ENCODE measurements around the gene CLEC4M. TPM values are rescaled to one million over a fixed set of nuclear protein-coding genes. Genes with fewer than 3 reads are reported as not detected.

Gene CLEC4M
- total and polyA plus RNA-seq, 2 experiments from 2014 or later, result not detected

DNA sequence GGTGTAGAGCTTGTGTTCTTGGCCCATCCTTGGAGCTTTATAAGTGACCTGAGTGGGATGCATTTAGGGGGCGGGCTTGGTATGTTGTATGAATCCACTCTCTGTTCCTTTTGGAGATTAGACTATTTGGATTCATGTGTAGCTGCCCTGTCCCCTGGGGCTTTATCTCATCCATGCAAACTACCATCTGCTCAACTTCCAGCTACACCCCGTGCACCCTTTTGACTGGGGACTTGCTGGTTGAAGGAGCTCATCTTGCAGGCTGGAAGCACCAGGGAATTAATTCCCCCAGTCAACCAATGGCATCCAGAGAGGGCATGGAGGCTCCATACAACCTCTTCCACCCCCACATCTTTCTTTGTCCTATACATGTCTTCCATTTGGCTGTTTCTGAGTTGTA is 6.1 kb downstream of the CLEC4M start:
- Mint-ChIP-seq H3K4me1 (peaks cover 5% of the 10 kb centered on the region), H3K4me3 (no peak overlapping the region), H3K36me3 (ENCODE audit: low read depth) (no peaks in the 10 kb centered on the region), H3K9me3 (no peaks in the 10 kb centered on the region; the same call in 2 of the 3 replicates), H3K27me3 (ENCODE audit: insufficient read depth, low read depth, poor library complexity) (peaks cover 11% of the 10 kb centered on the region), H3K27ac (no peak overlapping the region)
- H3K27ac ChIP-seq (ENCODE audit: low read depth), result no peak overlapping the region
- no peaks in the 10 kb centered on the region for H3K36me3 ChIP-seq (ENCODE audit: insufficient read depth)
- no peak for TF ChIP-seq POLR2AphosphoS5 (IDR thresholded peaks at IDR 0.05; ENCODE audit: low read depth)
- TF ChIP-seq JUNB (IDR thresholded peaks at IDR 0.05; ENCODE audit: unreplicated experiment), result no peak
- no peak for TF ChIP-seq ZNF114 (CRISPR knock-in tag; IDR thresholded peaks at IDR 0.05)
- TF ChIP-seq, protein P1, sequence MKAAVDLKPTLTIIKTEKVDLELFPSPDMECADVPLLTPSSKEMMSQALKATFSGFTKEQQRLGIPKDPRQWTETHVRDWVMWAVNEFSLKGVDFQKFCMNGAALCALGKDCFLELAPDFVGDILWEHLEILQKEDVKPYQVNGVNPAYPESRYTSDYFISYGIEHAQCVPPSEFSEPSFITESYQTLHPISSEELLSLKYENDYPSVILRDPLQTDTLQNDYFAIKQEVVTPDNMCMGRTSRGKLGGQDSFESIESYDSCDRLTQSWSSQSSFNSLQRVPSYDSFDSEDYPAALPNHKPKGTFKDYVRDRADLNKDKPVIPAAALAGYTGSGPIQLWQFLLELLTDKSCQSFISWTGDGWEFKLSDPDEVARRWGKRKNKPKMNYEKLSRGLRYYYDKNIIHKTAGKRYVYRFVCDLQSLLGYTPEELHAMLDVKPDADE (IDR thresholded peaks at IDR 0.05), result no peak
- TF ChIP-seq EZH2 (IDR thresholded peaks at IDR 0.05; ENCODE audit: low read depth, unreplicated experiment), result no peak
- TF ChIP-seq STAT1 (IDR thresholded peaks at IDR 0.05; ENCODE audit: unreplicated experiment), result no peak
- TF ChIP-seq, protein P2, sequence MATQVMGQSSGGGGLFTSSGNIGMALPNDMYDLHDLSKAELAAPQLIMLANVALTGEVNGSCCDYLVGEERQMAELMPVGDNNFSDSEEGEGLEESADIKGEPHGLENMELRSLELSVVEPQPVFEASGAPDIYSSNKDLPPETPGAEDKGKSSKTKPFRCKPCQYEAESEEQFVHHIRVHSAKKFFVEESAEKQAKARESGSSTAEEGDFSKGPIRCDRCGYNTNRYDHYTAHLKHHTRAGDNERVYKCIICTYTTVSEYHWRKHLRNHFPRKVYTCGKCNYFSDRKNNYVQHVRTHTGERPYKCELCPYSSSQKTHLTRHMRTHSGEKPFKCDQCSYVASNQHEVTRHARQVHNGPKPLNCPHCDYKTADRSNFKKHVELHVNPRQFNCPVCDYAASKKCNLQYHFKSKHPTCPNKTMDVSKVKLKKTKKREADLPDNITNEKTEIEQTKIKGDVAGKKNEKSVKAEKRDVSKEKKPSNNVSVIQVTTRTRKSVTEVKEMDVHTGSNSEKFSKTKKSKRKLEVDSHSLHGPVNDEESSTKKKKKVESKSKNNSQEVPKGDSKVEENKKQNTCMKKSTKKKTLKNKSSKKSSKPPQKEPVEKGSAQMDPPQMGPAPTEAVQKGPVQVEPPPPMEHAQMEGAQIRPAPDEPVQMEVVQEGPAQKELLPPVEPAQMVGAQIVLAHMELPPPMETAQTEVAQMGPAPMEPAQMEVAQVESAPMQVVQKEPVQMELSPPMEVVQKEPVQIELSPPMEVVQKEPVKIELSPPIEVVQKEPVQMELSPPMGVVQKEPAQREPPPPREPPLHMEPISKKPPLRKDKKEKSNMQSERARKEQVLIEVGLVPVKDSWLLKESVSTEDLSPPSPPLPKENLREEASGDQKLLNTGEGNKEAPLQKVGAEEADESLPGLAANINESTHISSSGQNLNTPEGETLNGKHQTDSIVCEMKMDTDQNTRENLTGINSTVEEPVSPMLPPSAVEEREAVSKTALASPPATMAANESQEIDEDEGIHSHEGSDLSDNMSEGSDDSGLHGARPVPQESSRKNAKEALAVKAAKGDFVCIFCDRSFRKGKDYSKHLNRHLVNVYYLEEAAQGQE (IDR thresholded peaks at IDR 0.05; ENCODE audit: unreplicated experiment), result no peak
- TF ChIP-seq NANOG (IDR thresholded peaks at IDR 0.05; ENCODE audit: borderline replicate concordance), result no peak
- TF ChIP-seq, protein P3, sequence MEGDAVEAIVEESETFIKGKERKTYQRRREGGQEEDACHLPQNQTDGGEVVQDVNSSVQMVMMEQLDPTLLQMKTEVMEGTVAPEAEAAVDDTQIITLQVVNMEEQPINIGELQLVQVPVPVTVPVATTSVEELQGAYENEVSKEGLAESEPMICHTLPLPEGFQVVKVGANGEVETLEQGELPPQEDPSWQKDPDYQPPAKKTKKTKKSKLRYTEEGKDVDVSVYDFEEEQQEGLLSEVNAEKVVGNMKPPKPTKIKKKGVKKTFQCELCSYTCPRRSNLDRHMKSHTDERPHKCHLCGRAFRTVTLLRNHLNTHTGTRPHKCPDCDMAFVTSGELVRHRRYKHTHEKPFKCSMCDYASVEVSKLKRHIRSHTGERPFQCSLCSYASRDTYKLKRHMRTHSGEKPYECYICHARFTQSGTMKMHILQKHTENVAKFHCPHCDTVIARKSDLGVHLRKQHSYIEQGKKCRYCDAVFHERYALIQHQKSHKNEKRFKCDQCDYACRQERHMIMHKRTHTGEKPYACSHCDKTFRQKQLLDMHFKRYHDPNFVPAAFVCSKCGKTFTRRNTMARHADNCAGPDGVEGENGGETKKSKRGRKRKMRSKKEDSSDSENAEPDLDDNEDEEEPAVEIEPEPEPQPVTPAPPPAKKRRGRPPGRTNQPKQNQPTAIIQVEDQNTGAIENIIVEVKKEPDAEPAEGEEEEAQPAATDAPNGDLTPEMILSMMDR (conservative IDR thresholded peaks at IDR 0.05; ENCODE audit: low read depth in 2 of 2), result no peak
- TF ChIP-seq, protein P4, sequence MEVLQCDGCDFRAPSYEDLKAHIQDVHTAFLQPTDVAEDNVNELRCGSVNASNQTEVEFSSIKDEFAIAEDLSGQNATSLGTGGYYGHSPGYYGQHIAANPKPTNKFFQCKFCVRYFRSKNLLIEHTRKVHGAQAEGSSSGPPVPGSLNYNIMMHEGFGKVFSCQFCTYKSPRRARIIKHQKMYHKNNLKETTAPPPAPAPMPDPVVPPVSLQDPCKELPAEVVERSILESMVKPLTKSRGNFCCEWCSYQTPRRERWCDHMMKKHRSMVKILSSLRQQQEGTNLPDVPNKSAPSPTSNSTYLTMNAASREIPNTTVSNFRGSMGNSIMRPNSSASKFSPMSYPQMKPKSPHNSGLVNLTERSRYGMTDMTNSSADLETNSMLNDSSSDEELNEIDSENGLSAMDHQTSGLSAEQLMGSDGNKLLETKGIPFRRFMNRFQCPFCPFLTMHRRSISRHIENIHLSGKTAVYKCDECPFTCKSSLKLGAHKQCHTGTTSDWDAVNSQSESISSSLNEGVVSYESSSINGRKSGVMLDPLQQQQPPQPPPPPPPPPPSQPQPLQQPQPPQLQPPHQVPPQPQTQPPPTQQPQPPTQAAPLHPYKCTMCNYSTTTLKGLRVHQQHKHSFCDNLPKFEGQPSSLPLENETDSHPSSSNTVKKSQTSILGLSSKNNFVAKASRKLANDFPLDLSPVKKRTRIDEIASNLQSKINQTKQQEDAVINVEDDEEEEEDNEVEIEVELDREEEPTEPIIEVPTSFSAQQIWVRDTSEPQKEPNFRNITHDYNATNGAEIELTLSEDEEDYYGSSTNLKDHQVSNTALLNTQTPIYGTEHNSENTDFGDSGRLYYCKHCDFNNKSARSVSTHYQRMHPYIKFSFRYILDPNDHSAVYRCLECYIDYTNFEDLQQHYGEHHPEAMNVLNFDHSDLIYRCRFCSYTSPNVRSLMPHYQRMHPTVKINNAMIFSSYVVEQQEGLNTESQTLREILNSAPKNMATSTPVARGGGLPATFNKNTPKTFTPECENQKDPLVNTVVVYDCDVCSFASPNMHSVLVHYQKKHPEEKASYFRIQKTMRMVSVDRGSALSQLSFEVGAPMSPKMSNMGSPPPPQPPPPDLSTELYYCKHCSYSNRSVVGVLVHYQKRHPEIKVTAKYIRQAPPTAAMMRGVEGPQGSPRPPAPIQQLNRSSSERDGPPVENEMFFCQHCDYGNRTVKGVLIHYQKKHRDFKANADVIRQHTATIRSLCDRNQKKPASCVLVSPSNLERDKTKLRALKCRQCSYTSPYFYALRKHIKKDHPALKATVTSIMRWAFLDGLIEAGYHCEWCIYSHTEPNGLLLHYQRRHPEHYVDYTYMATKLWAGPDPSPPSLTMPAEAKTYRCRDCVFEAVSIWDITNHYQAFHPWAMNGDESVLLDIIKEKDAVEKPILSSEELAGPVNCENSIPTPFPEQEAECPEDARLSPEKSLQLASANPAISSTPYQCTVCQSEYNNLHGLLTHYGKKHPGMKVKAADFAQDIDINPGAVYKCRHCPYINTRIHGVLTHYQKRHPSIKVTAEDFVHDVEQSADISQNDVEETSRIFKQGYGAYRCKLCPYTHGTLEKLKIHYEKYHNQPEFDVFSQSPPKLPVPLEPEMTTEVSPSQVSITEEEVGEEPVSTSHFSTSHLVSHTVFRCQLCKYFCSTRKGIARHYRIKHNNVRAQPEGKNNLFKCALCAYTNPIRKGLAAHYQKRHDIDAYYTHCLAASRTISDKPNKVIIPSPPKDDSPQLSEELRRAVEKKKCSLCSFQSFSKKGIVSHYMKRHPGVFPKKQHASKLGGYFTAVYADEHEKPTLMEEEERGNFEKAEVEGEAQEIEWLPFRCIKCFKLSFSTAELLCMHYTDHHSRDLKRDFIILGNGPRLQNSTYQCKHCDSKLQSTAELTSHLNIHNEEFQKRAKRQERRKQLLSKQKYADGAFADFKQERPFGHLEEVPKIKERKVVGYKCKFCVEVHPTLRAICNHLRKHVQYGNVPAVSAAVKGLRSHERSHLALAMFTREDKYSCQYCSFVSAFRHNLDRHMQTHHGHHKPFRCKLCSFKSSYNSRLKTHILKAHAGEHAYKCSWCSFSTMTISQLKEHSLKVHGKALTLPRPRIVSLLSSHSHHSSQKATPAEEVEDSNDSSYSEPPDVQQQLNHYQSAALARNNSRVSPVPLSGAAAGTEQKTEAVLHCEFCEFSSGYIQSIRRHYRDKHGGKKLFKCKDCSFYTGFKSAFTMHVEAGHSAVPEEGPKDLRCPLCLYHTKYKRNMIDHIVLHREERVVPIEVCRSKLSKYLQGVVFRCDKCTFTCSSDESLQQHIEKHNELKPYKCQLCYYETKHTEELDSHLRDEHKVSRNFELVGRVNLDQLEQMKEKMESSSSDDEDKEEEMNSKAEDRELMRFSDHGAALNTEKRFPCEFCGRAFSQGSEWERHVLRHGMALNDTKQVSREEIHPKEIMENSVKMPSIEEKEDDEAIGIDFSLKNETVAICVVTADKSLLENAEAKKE (CRISPR knock-in tag; IDR thresholded peaks at IDR 0.05), result no peak
- no peak for TF ChIP-seq ZNF331 (CRISPR knock-in tag; IDR thresholded peaks at IDR 0.05; ENCODE audit: low read depth)
- no peak for TF ChIP-seq CREB1 (CRISPR knock-in tag; IDR thresholded peaks at IDR 0.05; ENCODE audit: low read depth)
- H2AFZ ChIP-seq, result no peak overlapping the region
- H3K9me2 ChIP-seq (ENCODE audit: insufficient read depth), result no peaks in the 10 kb centered on the region
- ATAC-seq, result no peak
- no peak overlapping the region for H3K4me2 ChIP-seq
- H3K27me3 ChIP-seq (ENCODE audit: insufficient read depth), result no peaks in the 10 kb centered on the region
- DNase-seq (ENCODE audit: low spot score), result no peak
- no peaks in the 10 kb centered on the region; the same call in 1 of the 2 replicates for H3K4me1 ChIP-seq (ENCODE audit: insufficient read depth)
- H3F3A ChIP-seq (replicated peaks; ENCODE audit: low read depth), result no peaks in the 10 kb centered on the region
- no peak overlapping the region for H3K4me3 ChIP-seq
- H4K20me1 ChIP-seq (replicated peaks; ENCODE audit: insufficient read depth), result no peaks in the 10 kb centered on the region
- H3K79me2 ChIP-seq (replicated peaks; ENCODE audit: insufficient read depth), result no peaks in the 10 kb centered on the region

Measured in GM23338 (cell line).